Spleen (tissue), 11 donors: ENCODE data around the gene WDR54. TPM values are rescaled to one million over a fixed set of nuclear protein-coding genes. Genes with fewer than 3 reads are reported as not detected.

ENCODE experiments used
- DNase-seq: peaks from one replicate; pipeline ENCODE4 v3.0.0-alpha.2; 2020
- H3K27ac ChIP-seq, 8 donors: fragments of 200-600 bp; sonication (generic) in 7 of 8; 1 replicate in 4 of 8; 2 replicates in 4 of 8; pipeline versions ENCODE4 v1.5.0 to v1.8.0; 2016 to 2021; ENCODE audit warnings: inconsistent platforms in 4 of 8, mild to moderate bottlenecking in 4 of 8, moderate library complexity in 1 of 8
- H3K27me3 ChIP-seq, 7 donors: fragments of 200-600 bp; sonication (generic) in 6 of 7; replicated peaks in 1 of 7; 1 replicate in 4 of 7; 2 replicates in 3 of 7; pipeline versions ENCODE4 v1.5.0 to v1.8.0; 2016 to 2021; ENCODE audit warnings: inconsistent platforms in 3 of 7, mild to moderate bottlenecking in 1 of 7
- H3K36me3 ChIP-seq, 6 donors: fragments of 200-600 bp; sonication (generic) in 5 of 6; 1 replicate in 4 of 6; 2 replicates in 2 of 6; pipeline versions ENCODE4 v1.5.0 to v1.8.0; 2016 to 2021; ENCODE audit warnings: inconsistent platforms in 2 of 6
- H3K4me1 ChIP-seq, 6 donors: fragments of 200-600 bp; sonication (generic) in 5 of 6; 1 replicate in 3 of 6; 2 replicates in 3 of 6; pipeline versions ENCODE4 v1.5.0 to v1.8.0; 2016 to 2021; ENCODE audit warnings: inconsistent platforms in 3 of 6
- H3K4me3 ChIP-seq, 8 donors: fragments of 200-600 bp; sonication (generic) in 7 of 8; 1 replicate in 4 of 8; 2 replicates in 4 of 8; pipeline versions ENCODE4 v1.5.0 to v1.8.0; 2016 to 2021; ENCODE audit warnings: inconsistent platforms in 4 of 8, mild to moderate bottlenecking in 4 of 8, moderate library complexity in 2 of 8
- H3K9me3 ChIP-seq, 8 donors: fragments of 200-600 bp; sonication (generic) in 7 of 8; 1 replicate in 4 of 8; 2 replicates in 4 of 8; pipeline versions ENCODE4 v1.5.0 to v1.8.0; 2016 to 2021; ENCODE audit warnings: inconsistent platforms in 4 of 8
- POLR2A ChIP-seq, 3 donors: fragments of 450-650 bp; IDR thresholded peaks; one replicate each; pipeline ENCODE4 v1.5.1; 2017; ENCODE audit warnings: antibody characterized with exemption in 3 of 3, mild to moderate bottlenecking in 1 of 3
- POLR2AphosphoS5 ChIP-seq, 3 donors: sonication (generic); formaldehyde crosslinking; IDR thresholded peaks; one replicate each; pipeline ENCODE4 v1.5.1; 2017; ENCODE audit warnings: antibody characterized with exemption in 3 of 3
- WGBS, 5 donors: extraction: QIAGEN DNeasy Blood & Tissue Kit in 3 of 5; methylation state at CpG; one replicate each; pipeline versions ENCODE4 v1.1.5 to v1.1.7; 2013 to 2018; 5-methylcytosine and 5-hydroxymethylcytosine counted together
- intact Hi-C: fragments of 100-400 bp; cut with DNase I; formaldehyde crosslinking; loops from one replicate; pipeline ENCODE4 v1.15.0; 2023; ENCODE audit warnings: low total_unique reads
- polyA plus RNA-seq, 3 donors: library from polyadenylated mRNA; stranded (reverse); fragments of 200-250 nt; gene quantifications; one replicate each; pipeline ENCODE4 v1.2.1, GENCODE V29; 2013
- total RNA-seq, 7 donors: library from RNA; depleted of rRNA in 3 of 7; stranded (reverse); fragments of >200 nt in 3 of 7; fragmentation: NEBNext Ultra II Directional in 4 of 7; extraction: Animal tissue kit (Norgen Biotek cat#: 25700) in 4 of 7; gene quantifications; one replicate each; pipeline versions ENCODE4 v1.1.0 to v1.2.1, GENCODE V29; 2016 to 2021
- TF ChIP-seq, protein P1 (sequence below), 11 experiments: fragments of 200-600 bp in 7 of 11; fragments of 450-650 bp in 4 of 11; sonication (generic) in 4 of 11; IDR thresholded peaks in 8 of 11; conservative IDR thresholded peaks in 3 of 11; 1 replicate in 7 of 11; 2 replicates in 4 of 11; pipeline versions ENCODE4 v1.4.0 to v1.8.0; 2016 to 2021; ENCODE audit warnings: antibody characterized with exemption in 11 of 11, inconsistent platforms in 4 of 11, mild to moderate bottlenecking in 1 of 11
- donor health status: healthy with polysubstance abuse.
- donor health status: DM: no; HTN: no; CAD: no; lungs with moderate emphysema.
- donor health status: DM: no; HTN: no; CAD: no.
- donor health status: Bipolar disorder and iron deficiency.
- donor health status: healthy.
- donor health status: DM: no; HTN: no; CAD: no.
- donor health status: DM: yes; HTN: yes; CAD: no.

The WDR54 gene
- total and polyA plus RNA-seq, 10 donors: 15.1 to 26.0 (median 21.0) TPM

- 77 to 89% (median 79%) methylated on average over 8 of the region's 8 CpGs for WGBS, 5 donors
- Histone ChIP-seq H3K9me3 (no peaks in the 10 kb centered on the region), H3K27ac (no peak overlapping the region)
These were observed 36.1 kb upstream of the WDR54 start for GRCh38 chr2:74385396-74385795.

DNA sequence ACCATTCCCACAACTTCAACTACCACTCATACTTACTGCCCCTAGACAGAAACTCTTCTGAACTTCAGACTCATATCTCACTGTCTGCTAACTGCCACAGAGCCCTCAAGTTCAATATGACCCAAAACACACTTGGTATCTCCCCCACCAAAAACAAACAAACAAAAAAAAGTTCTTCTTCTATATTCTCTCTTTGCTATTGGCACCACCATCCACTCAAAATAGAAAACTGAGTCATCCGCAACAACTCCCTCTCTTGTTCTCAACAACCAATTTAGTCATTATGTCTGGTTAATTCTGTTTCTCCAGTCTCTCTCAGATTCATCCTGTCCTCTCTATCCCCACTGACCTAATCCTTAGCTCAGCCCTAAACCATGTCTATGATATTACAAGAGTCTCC, 34.2 kb upstream of the WDR54 start:
- no peak for TF ChIP-seq POLR2AphosphoS5 (IDR thresholded peaks at IDR 0.05)
- no peak for TF ChIP-seq POLR2A (IDR thresholded peaks at IDR 0.05)
- TF ChIP-seq, protein P1, sequence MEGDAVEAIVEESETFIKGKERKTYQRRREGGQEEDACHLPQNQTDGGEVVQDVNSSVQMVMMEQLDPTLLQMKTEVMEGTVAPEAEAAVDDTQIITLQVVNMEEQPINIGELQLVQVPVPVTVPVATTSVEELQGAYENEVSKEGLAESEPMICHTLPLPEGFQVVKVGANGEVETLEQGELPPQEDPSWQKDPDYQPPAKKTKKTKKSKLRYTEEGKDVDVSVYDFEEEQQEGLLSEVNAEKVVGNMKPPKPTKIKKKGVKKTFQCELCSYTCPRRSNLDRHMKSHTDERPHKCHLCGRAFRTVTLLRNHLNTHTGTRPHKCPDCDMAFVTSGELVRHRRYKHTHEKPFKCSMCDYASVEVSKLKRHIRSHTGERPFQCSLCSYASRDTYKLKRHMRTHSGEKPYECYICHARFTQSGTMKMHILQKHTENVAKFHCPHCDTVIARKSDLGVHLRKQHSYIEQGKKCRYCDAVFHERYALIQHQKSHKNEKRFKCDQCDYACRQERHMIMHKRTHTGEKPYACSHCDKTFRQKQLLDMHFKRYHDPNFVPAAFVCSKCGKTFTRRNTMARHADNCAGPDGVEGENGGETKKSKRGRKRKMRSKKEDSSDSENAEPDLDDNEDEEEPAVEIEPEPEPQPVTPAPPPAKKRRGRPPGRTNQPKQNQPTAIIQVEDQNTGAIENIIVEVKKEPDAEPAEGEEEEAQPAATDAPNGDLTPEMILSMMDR (IDR thresholded peaks at IDR 0.05 in 8 of 11, conservative IDR thresholded peaks at IDR 0.05 in 3 of 11): no peak
- Histone ChIP-seq H3K4me1 (peaks cover 15 to 77% (median 39%) of the 10 kb centered on the region in 6 donors), H3K36me3 (peaks cover 0 to 40% (median 3%) of the 10 kb centered on the region in 6 donors), H3K4me3 (no peak overlapping the region), H3K27me3 (no peaks in the 10 kb centered on the region), H3K27ac (no peak overlapping the region), H3K9me3 (no peaks in the 10 kb centered on the region)
- no peak for DNase-seq
- 93 to 97% (median 95%) methylated on average over 1 of the region's 1 CpG for WGBS, 5 donors
- intact Hi-C loops: no loop called here

More at GRCh38 chr2:74385396-74385795, 36.1 kb upstream of the WDR54 start:
- Histone ChIP-seq H3K36me3 (peaks cover 0 to 40% (median 3%) of the 10 kb centered on the region in 6 donors), H3K27me3 (no peaks in the 10 kb centered on the region), H3K4me1 (peaks cover 9 to 83% (median 45%) of the 10 kb centered on the region in 6 donors), H3K4me3 (no peak overlapping the region)
- no peak for DNase-seq
- TF ChIP-seq, protein P1 (IDR thresholded peaks at IDR 0.05 in 8 of 11, conservative IDR thresholded peaks at IDR 0.05 in 3 of 11): no peak
- TF ChIP-seq POLR2A (IDR thresholded peaks at IDR 0.05) (no peak), POLR2AphosphoS5 (IDR thresholded peaks at IDR 0.05) (no peak)
- intact Hi-C loops: no loop called here

- H3K4me1 ChIP-seq: peaks cover 15 to 58% (median 35%) of the 10 kb centered on the region in 6 donors
- H3K9me3 ChIP-seq: no peaks in the 10 kb centered on the region
- TF ChIP-seq, protein P1 (IDR thresholded peaks at IDR 0.05 in 8 of 11, conservative IDR thresholded peaks at IDR 0.05 in 3 of 11): no peak
- 68 to 76% (median 68%) methylated on average over 5 of the region's 5 CpGs for WGBS, 5 donors
- intact Hi-C loops: no loop called here
- peak overlapping the region; percentile 70 to 94 (median 86) for H3K4me3 ChIP-seq
- no peak for DNase-seq
- no peak overlapping the region for H3K27ac ChIP-seq
- H3K27me3 ChIP-seq: no peaks in the 10 kb centered on the region
- peaks cover 0 to 12% (median 0%) of the 10 kb centered on the region in 6 donors for H3K36me3 ChIP-seq
These were observed 30.9 kb upstream of the WDR54 start for GRCh38 chr2:74390606-74391005.

GRCh38 chr2:74391209-74391579, 30.3 kb upstream of the WDR54 start:
- peaks cover 15 to 53% (median 35%) of the 10 kb centered on the region in 6 donors for H3K4me1 ChIP-seq
- peak overlapping the region; percentile 91 to 97 (median 96) for H3K27ac ChIP-seq
- H3K4me3 ChIP-seq: peak overlapping the region; percentile 70 to 94 (median 86)
- H3K27me3 ChIP-seq: no peaks in the 10 kb centered on the region
- peaks cover 0 to 7% (median 0%) of the 10 kb centered on the region in 6 donors for H3K36me3 ChIP-seq
- no peaks in the 10 kb centered on the region for H3K9me3 ChIP-seq
- WGBS, 5 donors: 0 to 2% (median 0%) methylated on average over 11 of the region's 11 CpGs
- intact Hi-C loops: no loop called here
- TF ChIP-seq, protein P1 (IDR thresholded peaks at IDR 0.05 in 8 of 11, conservative IDR thresholded peaks at IDR 0.05 in 3 of 11): no peak
- TF ChIP-seq POLR2A (IDR thresholded peaks at IDR 0.05) (no peak), POLR2AphosphoS5 (IDR thresholded peaks at IDR 0.05) (no peak)
- no peak for DNase-seq
